HepG2 (cell line): Measurements from ENCODE around the gene ARHGAP4. TPM values are rescaled to one million over a fixed set of nuclear protein-coding genes. Genes with fewer than 3 reads are reported as not detected.

Experiments used
- CC2D1A ChIP-seq: sonication (generic); formaldehyde crosslinking; IDR thresholded peaks from 2 replicates; pipeline ENCODE4 v1.8.1; 2023; ENCODE audit warnings: mild to moderate bottlenecking, missing genetic modification reagents
- E2F2 ChIP-seq: sonication (generic); formaldehyde crosslinking; IDR thresholded peaks from 2 replicates; pipeline ENCODE4 v1.4.0; 2020; ENCODE audit warnings: missing genetic modification reagents, borderline replicate concordance
- EP300 ChIP-seq, 3 experiments: sonication (generic) in 1 of 3; formaldehyde crosslinking in 1 of 3; IDR thresholded peaks; 2 replicates each; pipeline versions ENCODE4 v1.5.1 to v1.6.1; 2011 to 2020; ENCODE audit warnings: low read depth in 2 of 3, low read length in 2 of 3, borderline replicate concordance in 1 of 3, improper control_type of control experiment in 1 of 3, mild to moderate bottlenecking in 1 of 3, missing genetic modification reagents in 1 of 3, moderate library complexity in 1 of 3
- HCFC1 ChIP-seq: fragments of 150-350 bp; IDR thresholded peaks from 2 replicates; pipeline ENCODE4 v1.6.1; 2014; ENCODE audit warnings: low read depth, low read length
- NR2C2 ChIP-seq: sonication (generic); formaldehyde crosslinking; IDR thresholded peaks from 2 replicates; pipeline ENCODE4 v1.4.0; 2020; ENCODE audit warnings: missing genetic modification reagents, mild to moderate bottlenecking, moderate library complexity, borderline replicate concordance
- NR2F6 ChIP-seq, 2 experiments: IDR thresholded peaks; 2 replicates each; pipeline ENCODE4 v1.6.1; 2016; ENCODE audit warnings: antibody characterized with exemption in 1 of 2, mild to moderate bottlenecking in 1 of 2
- SOX13 ChIP-seq, 3 experiments: fragments of 450-650 bp in 1 of 3; sonication (generic) in 1 of 3; formaldehyde crosslinking in 1 of 3; IDR thresholded peaks in 2 of 3; conservative IDR thresholded peaks in 1 of 3; 2 replicates each; pipeline versions ENCODE4 v1.5.0 to v1.6.1; 2016 to 2020; ENCODE audit warnings: antibody characterized with exemption in 1 of 3, mild to moderate bottlenecking in 1 of 3, missing compliant biosample characterization in 1 of 3, missing genetic modification reagents in 1 of 3, moderate library complexity in 1 of 3
- SOX6 ChIP-seq, 2 experiments: fragments of 450-650 bp in 1 of 2; sonication (generic) in 1 of 2; formaldehyde crosslinking in 1 of 2; IDR thresholded peaks; 2 replicates each; pipeline versions ENCODE4 v1.4.0 to v1.6.1; 2017 to 2020; ENCODE audit warnings: antibody characterized with exemption in 1 of 2, mild to moderate bottlenecking in 1 of 2, missing genetic modification reagents in 1 of 2
- TBX3 ChIP-seq: fragments of 450-650 bp; IDR thresholded peaks from 2 replicates; pipeline ENCODE4 v1.6.1; 2017; ENCODE audit warnings: antibody characterized with exemption, mild to moderate bottlenecking, inconsistent platforms, borderline replicate concordance
- TRIM24 ChIP-seq: sonication (generic); formaldehyde crosslinking; IDR thresholded peaks from 2 replicates; pipeline ENCODE4 v1.8.0; 2022; ENCODE audit warnings: mild to moderate bottlenecking, missing genetic modification reagents
- ZNF430 ChIP-seq: sonication (generic); formaldehyde crosslinking; IDR thresholded peaks from 2 replicates; pipeline ENCODE4 v1.9.0; 2021; ENCODE audit warnings: mild to moderate bottlenecking, missing genetic modification reagents
- ZNF558 ChIP-seq: sonication (generic); formaldehyde crosslinking; IDR thresholded peaks from 2 replicates; pipeline ENCODE4 v1.9.0; 2022; ENCODE audit warnings: mild to moderate bottlenecking, missing genetic modification reagents, borderline replicate concordance
- ZNF652 ChIP-seq: IDR thresholded peaks from 2 replicates; pipeline ENCODE4 v1.6.1; 2016; ENCODE audit warnings: low read depth, borderline replicate concordance
- ZNF687 ChIP-seq: sonication (generic); formaldehyde crosslinking; IDR thresholded peaks from 2 replicates; pipeline ENCODE4 v1.5.1; 2020; ENCODE audit warnings: mild to moderate bottlenecking, missing genetic modification reagents, moderate library complexity
- ZNF777 ChIP-seq: sonication (generic); formaldehyde crosslinking; IDR thresholded peaks from 2 replicates; pipeline ENCODE4 v1.4.0; 2020; ENCODE audit warnings: missing genetic modification reagents
- ZNF850 ChIP-seq: sonication (generic); formaldehyde crosslinking; conservative IDR thresholded peaks from 2 replicates; pipeline ENCODE4 v1.9.0; 2021; ENCODE audit warnings: mild to moderate bottlenecking, missing genetic modification reagents
- ZNF879 ChIP-seq: sonication (generic); formaldehyde crosslinking; IDR thresholded peaks from 2 replicates; pipeline ENCODE4 v1.8.1; 2023; ENCODE audit warnings: missing genetic modification reagents
- polyA plus RNA-seq, 8 experiments: library from polyadenylated mRNA; depleted of rRNA in 3 of 8; stranded (reverse) in 7 of 8; unstranded in 1 of 8; fragments of >200 nt; fragmentation: Illumina TruSeq in 4 of 8; extraction: Trizol in 4 of 8; gene quantifications; 2 replicates each; pipeline versions ENCODE4 v1.2.1 to v1.2.3, GENCODE V29; 2011 to 2016; ENCODE audit warnings: low read depth in 4 of 8, missing spikeins in 1 of 8, mixed read lengths in 1 of 8; ENCODE audit not compliant: insufficient read depth in 1 of 8
- total RNA-seq, 5 experiments: library from RNA; depleted of rRNA; stranded (reverse); fragments of >200 nt; fragmentation: Illumina TruSeq; extraction: Trizol; gene quantifications; 2 replicates each; pipeline ENCODE4 v1.2.3, GENCODE V29; 2016; ENCODE audit warnings: low read depth in 1 of 5
- TF ChIP-seq, protein P1 (sequence below): sonication (generic); formaldehyde crosslinking; IDR thresholded peaks from 2 replicates; pipeline ENCODE4 v1.9.0; 2021; ENCODE audit warnings: missing genetic modification reagents, mild to moderate bottlenecking, borderline replicate concordance
- TF ChIP-seq, protein P2 (sequence below): sonication (generic); formaldehyde crosslinking; IDR thresholded peaks from 2 replicates; pipeline ENCODE4 v1.4.0; 2020; ENCODE audit warnings: missing genetic modification reagents

Gene ARHGAP4
- total and polyA plus RNA-seq, 2 of the 13 experiments (the other 11 are each of a cell fraction or from before 2014, with no cell fraction given): 0.57 to 0.64 TPM

- TF ChIP-seq ZNF687 (CRISPR knock-in tag): peak; percentile 97
- TF ChIP-seq EP300 (IDR thresholded peaks at IDR 0.05; ENCODE audit: low read depth in 2 of 2, low read length in 2 of 2): 0 out of 4 replicates have a peak, but pooled peaks of 1 of the 2 experiments have one; percentile 21
- no peak for TF ChIP-seq EP300 (CRISPR knock-in tag; IDR thresholded peaks at IDR 0.05; ENCODE audit: borderline replicate concordance)
- TF ChIP-seq ZNF558 (CRISPR knock-in tag): no peak
- 0 out of 2 replicates have a peak, but pooled peaks have one; percentile 53 for TF ChIP-seq ZNF879 (CRISPR knock-in tag)
- TF ChIP-seq TRIM24: no peak
- TF ChIP-seq ZNF777 (CRISPR knock-in tag): no peak
- no peak for TF ChIP-seq ZNF850 (CRISPR knock-in tag)
- no peak for TF ChIP-seq E2F2 (CRISPR knock-in tag)
- TF ChIP-seq TBX3: peak; percentile 54; the same call in 1 of the 2 replicates
- TF ChIP-seq, protein P1, sequence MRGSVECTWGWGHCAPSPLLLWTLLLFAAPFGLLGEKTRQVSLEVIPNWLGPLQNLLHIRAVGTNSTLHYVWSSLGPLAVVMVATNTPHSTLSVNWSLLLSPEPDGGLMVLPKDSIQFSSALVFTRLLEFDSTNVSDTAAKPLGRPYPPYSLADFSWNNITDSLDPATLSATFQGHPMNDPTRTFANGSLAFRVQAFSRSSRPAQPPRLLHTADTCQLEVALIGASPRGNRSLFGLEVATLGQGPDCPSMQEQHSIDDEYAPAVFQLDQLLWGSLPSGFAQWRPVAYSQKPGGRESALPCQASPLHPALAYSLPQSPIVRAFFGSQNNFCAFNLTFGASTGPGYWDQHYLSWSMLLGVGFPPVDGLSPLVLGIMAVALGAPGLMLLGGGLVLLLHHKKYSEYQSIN: no peak
- peak; percentile 86 for TF ChIP-seq NR2F6 (IDR thresholded peaks at IDR 0.05)
- TF ChIP-seq NR2F6 (CRISPR knock-in tag; IDR thresholded peaks at IDR 0.05): peak; percentile 88
- TF ChIP-seq NR2C2: peak; percentile 73
- TF ChIP-seq ZNF652 (CRISPR knock-in tag): no peak
- TF ChIP-seq SOX13 (IDR thresholded peaks at IDR 0.05): no peak
- TF ChIP-seq SOX13 (CRISPR knock-in tag; conservative IDR thresholded peaks at IDR 0.05 in 1 of 2, IDR thresholded peaks at IDR 0.05 in 1 of 2): peak in 1 of 2 experiments; percentile 54; a peak in 1 of 4 replicates
- no peak for TF ChIP-seq HCFC1
- TF ChIP-seq CC2D1A (CRISPR knock-in tag): no peak
- TF ChIP-seq SOX6 (IDR thresholded peaks at IDR 0.05): no peak
- peak; percentile 64 for TF ChIP-seq SOX6 (CRISPR knock-in tag; IDR thresholded peaks at IDR 0.05)
- peak; percentile 26; the same call in 1 of the 2 replicates for TF ChIP-seq ZNF430 (CRISPR knock-in tag)
- TF ChIP-seq, protein P2, sequence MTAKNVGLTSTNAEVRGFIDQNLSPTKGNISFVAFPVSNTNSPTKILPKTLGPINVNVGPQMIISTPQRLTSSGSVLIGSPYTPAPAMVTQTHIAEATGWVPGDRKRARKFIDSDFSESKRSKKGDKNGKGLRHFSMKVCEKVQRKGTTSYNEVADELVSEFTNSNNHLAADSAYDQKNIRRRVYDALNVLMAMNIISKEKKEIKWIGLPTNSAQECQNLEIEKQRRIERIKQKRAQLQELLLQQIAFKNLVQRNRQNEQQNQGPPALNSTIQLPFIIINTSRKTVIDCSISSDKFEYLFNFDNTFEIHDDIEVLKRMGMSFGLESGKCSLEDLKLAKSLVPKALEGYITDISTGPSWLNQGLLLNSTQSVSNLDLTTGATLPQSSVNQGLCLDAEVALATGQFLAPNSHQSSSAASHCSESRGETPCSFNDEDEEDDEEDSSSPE (CRISPR knock-in tag): peak; percentile 71
Measured at GRCh38 chrX:153948002-153948466, 22.0 kb upstream of the ARHGAP4 start (continued).
